Mesenteric fat pad (tissue), 1 donor: ENCODE results near the gene SMCO3. TPM values are rescaled to one million over a fixed set of nuclear protein-coding genes. Genes with fewer than 3 reads are reported as not detected.
"Not testable (repeated sequence)": the region's sequence is repeated elsewhere in the genome, so short reads cannot be mapped to it uniquely, and the experiment has no call there.

Experiments
- DNase-seq: peaks from one replicate; pipeline ENCODE4 v3.0.0-alpha.2; 2020; ENCODE audit warnings: low spot score
- total RNA-seq: library from RNA; stranded (reverse); fragmentation: NEBNext Ultra II Directional; extraction: Animal tissue kit (Norgen Biotek cat#: 25700); gene quantifications from one replicate; pipeline ENCODE4 v1.2.1, GENCODE V29; 2021
- donor health status: DM: yes; HTN: yes; CAD: no.

Gene SMCO3
- total RNA-seq, 1 donor from 2014 or later, result not detected

GRCh38 chr12:14775636-14775980, 38.4 kb downstream of the SMCO3 start:
- DNase-seq, result no peak

GRCh38 chr12:14774906-14775635, 38.9 kb downstream of the SMCO3 start:
- no peak for DNase-seq

GRCh38 chr12:14774074-14774905, 39.7 kb downstream of the SMCO3 start:
- peak; percentile 96 for DNase-seq

- no peak for DNase-seq
These were observed 40.3 kb downstream of the SMCO3 start for GRCh38 chr12:14773685-14774073.

- no peak for DNase-seq
These were observed 41.0 kb downstream of the SMCO3 start for GRCh38 chr12:14772946-14773345.

- no peak for DNase-seq
These were observed 42.3 kb downstream of the SMCO3 start for GRCh38 chr12:14771651-14772137.

- peak; percentile 92 for DNase-seq
These were observed 43.2 kb downstream of the SMCO3 start for GRCh38 chr12:14770496-14771461.

GRCh38 chr12:14769969-14770495, 44.0 kb downstream of the SMCO3 start:
- peak; percentile 93 for DNase-seq

GRCh38 chr12:14769466-14769968, 44.5 kb downstream of the SMCO3 start:
- DNase-seq, result no peak

GRCh38 chr12:14768823-14769405, 45.1 kb downstream of the SMCO3 start:
- no peak for DNase-seq

- DNase-seq, result no peak
These were observed 46.4 kb downstream of the SMCO3 start for GRCh38 chr12:14767617-14768016.

- DNase-seq, result no peak
These were observed 47.2 kb downstream of the SMCO3 start for GRCh38 chr12:14766649-14767215.

GRCh38 chr12:14766020-14766419, 48.0 kb downstream of the SMCO3 start:
- not testable (repeated sequence) for DNase-seq

GRCh38 chr12:14765398-14765797, 48.6 kb downstream of the SMCO3 start:
- DNase-seq, result no peak

- DNase-seq, result not testable (repeated sequence)
These were observed 54.2 kb downstream of the SMCO3 start for GRCh38 chr12:14759711-14760280.

- DNase-seq, result no peak
These were observed 57.4 kb downstream of the SMCO3 start for GRCh38 chr12:14756334-14757143.
